Measurements from ENCODE around the gene CCDC152.
"Not testable (repeated sequence)": the region's sequence is repeated elsewhere in the genome, so short reads cannot be mapped to it uniquely, and the experiment has no call there.

Gene CCDC152, protein sequence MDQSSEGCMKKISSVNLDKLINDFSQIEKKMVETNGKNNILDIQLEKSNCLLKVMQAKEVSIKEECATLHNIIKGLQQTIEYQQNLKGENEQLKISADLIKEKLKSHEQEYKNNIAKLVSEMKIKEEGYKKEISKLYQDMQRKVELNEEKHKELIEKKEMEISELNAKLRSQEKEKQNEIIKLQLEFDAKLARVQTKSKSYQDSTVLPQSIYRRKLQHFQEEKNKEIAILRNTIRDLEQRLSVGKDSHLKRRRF

DNA sequence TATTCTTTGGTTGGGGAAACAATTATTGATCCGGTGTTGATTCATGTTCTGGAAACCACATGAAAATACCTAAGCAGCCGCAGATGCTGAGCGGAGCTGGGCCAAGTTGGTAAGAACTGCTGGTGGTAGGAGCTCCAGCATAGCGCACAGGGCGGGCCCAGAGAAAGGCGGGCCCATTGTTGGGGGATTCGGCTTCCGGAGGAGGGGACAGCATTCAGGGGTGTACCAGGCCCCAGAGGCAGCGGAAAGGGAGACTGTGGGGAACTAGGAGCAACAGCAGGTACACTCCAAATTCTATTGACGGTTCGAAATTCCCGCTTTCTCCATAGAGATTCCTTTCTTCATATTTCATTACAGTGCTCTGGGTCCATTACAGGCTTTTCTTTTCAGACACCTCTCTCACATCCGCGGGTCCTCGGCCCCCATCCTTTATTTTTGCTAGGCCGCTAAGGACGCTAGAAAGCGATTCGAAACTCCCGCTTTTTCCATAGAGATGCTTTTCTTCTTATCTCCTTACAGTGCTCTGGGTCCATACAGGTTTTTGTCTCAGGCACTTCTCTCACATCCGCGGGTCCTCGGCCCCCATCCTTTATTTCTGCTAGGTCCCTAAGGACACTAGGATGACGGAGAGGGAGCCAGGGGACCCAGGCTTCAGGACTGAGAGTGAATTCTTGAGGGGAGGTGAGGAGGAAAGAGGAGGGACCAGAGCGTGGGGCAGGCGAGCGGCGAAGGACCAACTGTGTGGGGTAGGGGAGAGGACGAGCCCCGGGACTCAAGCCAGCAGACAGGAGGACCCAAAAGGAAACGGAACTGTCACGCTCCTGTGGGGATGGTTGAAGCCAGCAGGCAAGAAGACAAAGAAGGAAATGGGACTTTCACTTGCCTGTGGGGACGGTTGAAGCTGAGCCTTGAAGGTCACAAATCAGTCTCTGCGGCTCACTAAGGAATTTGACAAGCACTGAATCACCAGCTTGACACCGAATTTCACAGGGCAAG, at the start of gene CCDC152:
Gene CCDC152, plus strand, starts transcription at position 213 of the 996 bp plus-strand sequence. CDS start 2,304 bp downstream, outside the sequence.
- DNase-seq (ENCODE audit: low read depth in 2 of 2) = peak; percentile 29 to 36

DNA sequence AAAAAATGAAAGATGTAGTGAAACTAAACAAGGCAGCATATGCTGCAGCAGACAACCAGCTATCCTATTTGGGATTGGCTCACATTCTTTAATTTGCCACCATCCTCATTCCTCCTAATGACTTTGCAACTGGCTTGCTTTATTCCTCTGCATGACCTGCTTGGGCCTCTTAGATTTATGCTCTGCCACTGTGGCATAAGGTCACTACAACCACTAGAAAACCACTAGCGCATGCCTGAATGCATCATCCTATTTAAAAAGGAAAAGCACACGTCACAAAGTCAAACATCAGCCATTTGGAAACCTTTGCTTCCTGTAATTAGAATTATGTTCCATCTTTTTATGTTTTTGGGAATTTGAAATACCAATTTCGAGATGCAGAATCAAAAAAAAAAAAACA, 40.8 kb upstream of the CCDC152 start:
- peak in 1 of 2 experiments; percentile 19 for DNase-seq (ENCODE audit: low read depth in 2 of 2)

DNA sequence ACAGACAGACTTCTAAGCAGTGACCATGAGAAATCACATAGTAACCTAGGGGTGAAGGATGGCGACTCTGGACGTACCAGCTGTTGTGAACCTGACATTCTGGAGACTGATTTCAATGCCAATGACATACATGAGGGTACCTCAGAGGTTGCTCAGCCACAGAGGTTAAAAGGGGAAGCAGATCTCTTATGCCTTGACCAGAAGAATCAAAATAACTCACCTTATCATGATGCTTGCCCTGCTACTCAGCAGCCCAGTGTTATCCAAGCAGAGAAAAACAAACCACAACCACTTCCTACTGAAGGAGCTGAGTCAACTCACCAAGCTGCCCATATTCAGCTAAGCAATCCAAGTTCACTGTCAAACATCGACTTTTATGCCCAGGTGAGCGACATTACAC, 38.0 kb upstream of the CCDC152 start:
- no peak for DNase-seq (ENCODE audit: low read depth in 2 of 2)

DNA sequence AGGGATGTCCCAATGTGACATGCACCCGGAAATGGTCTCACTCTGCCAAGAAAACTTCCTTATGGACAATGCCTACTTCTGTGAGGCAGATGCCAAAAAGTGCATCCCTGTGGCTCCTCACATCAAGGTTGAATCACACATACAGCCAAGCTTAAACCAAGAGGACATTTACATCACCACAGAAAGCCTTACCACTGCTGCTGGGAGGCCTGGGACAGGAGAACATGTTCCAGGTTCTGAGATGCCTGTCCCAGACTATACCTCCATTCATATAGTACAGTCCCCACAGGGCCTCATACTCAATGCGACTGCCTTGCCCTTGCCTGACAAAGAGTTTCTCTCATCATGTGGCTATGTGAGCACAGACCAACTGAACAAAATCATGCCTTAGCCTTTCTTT, 37.6 kb upstream of the CCDC152 start:
- DNase-seq (ENCODE audit: low read depth in 2 of 2) = no peak

DNA sequence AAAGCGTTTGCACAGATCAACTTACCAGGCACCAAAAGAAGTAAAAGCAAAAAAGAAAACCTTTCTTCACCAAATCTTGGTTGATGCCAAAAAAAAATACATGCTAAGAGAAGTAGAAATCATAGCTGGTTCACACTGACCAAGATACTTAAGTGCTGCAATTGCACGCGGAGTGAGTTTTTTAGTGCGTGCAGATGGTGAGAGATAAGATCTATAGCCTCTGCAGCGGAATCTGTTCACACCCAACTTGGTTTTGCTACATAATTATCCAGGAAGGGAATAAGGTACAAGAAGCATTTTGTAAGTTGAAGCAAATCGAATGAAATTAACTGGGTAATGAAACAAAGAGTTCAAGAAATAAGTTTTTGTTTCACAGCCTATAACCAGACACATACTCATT, 36.4 kb upstream of the CCDC152 start:
- DNase-seq (ENCODE audit: low read depth in 2 of 2) = no peak

DNA sequence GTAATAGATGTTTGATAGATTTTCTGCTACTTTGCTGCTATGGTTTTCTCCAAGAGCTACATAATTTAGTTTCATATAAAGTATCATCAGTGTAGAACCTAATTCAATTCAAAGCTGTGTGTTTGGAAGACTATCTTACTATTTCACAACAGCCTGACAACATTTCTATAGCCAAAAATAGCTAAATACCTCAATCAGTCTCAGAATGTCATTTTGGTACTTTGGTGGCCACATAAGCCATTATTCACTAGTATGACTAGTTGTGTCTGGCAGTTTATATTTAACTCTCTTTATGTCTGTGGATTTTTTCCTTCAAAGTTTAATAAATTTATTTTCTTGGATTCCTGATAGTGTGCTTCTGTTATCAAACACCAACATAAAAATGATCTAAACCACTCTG, 35.1 kb upstream of the CCDC152 start:
- peak in 1 of 2 experiments; percentile 13 for DNase-seq (ENCODE audit: low read depth in 2 of 2)

DNA sequence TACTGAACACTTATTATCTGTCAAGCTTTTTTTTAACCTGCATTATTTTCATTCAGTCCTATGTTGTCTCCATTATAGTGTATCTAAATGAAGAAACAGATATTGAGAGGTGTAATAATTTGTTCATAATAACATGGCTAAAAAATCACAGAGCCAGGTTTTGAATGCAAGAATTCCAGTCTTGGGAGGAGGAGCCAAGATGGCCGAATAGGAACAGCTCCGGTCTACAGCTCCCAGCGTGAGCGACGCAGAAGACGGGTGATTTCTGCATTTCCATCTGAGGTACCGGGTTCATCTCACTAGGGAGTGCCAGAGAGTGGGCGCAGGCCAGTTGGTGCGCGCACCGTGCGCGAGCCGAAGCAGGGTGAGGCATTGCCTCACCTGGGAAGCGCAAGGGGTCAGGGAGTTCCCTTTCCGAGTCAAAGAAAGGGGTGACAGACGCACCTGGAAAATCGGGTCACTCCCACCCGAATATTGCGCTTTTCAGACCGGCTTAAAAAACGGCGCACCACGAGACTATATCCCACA, 22.0 kb upstream of the CCDC152 start:
- DNase-seq (ENCODE audit: low read depth in 2 of 2) = not testable (repeated sequence)

DNA sequence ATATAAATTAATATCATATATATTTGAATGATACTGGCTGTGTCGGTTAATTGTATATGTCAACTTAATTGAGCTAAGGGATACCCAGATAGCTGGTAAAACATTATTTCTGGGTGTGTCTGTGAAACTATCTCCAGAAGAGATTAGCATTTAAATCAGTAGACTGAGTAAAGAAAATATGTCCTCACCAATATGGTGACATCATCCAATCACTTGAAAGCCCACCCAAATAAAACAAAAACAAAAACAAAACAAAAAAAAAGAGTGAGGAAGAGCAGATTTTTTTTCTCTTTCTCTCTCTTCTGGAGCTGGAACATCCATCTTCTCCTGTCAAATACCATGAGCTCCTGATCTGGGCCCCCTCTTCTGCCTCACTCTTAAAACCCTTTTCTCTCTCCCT, 15.7 kb upstream of the CCDC152 start:
- DNase-seq (ENCODE audit: low read depth in 2 of 2) = no peak

DNA sequence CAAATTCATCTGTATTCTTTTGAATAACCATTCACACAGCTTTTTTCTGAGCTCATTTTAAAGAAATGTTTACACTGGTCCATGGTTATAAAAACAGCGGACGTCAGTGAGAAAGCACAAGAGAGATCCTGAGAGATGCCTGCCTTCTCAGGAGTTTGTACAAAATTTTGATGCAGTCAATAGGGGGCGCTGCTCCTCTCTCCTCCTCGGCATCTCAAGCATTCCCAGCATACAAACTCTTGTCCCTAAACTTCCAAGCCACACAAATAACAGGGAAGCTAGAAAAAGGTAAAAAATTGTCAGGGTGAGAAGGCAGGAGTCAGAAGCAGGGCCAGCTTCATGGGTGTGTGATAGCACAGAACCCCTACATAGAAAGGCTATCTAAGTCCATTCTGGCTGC, 11.2 kb upstream of the CCDC152 start:
- DNase-seq (ENCODE audit: low read depth in 2 of 2) = no peak

DNA sequence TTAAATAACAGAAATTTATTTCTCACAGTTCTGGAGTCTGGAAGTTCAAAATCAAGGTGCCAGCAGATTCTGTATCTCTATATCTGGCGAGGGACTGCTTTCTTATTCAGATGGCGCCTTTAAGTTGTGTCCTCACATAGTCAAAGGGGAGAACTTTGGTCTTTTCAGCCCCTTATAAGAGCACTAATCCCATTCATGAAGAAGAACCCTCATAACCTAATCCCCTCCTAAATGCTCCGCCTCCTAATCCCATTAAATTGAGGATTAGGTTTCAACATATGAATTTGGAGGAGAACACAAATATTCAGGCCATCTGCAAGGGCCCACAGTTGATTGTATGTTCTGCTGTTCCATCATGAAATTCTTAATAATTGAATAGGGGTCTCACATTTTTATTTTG, 10.8 kb upstream of the CCDC152 start:
- no peak for DNase-seq (ENCODE audit: low read depth in 2 of 2)

DNA sequence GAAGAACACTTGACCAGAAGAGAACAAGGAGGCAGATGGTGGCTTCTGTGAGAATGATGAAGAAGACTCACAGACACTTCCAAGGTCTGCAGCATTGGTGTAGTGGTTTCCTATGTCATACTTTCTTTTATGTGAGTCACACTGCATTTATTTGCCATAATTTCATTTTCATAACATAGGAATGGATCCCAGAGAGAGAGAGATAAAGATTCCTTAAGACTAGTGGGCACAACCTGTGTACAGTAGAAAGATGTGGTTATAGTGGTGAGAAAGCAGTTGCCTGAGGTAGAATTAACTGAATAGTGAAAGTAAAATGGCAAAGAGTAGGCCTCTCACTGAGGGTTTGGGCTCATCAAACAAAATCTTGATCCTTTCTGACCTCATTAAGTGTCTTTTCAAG, 7.6 kb upstream of the CCDC152 start:
- no peak for DNase-seq (ENCODE audit: low read depth in 2 of 2)

DNA sequence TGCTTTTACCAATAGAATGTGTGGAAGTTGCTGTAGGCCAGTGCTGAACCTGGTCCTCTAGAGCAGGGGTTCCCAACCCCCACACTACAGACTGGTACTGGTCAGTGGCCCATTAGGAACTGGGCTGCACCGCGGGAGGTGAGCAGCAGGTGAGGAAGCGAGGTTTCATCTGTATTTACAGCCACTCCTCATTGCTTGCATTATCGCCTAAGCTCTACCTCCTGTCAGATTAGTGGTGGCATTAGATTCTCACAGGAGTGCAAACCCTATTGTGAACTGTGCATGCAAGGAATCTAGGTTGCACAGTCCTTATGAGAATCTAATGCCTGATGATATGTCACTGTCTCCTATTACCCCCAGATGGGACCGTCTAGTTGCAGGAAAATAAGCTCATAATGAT, 6.1 kb upstream of the CCDC152 start:
- DNase-seq (ENCODE audit: low read depth in 2 of 2) = no peak

DNA sequence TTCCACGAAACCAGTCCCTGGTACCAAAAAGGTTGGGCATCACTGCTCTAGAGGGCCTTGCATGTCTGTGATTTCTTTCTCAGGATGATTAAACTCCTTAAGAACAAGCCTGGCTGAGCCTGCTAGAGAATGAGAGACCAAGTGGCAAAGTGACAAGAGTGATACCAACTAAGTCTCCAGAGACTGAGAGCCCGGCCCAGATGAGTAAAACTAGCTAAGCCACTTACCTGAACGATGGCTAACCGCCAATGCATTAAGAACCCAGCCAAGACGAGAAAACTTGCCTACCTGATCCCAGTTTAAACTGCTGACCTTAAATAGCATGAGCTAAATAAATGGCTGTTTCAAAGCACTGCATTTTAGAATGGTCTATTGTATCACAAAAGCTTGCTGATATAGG, 5.6 kb upstream of the CCDC152 start:
- DNase-seq (ENCODE audit: low read depth in 2 of 2) = no peak

DNA sequence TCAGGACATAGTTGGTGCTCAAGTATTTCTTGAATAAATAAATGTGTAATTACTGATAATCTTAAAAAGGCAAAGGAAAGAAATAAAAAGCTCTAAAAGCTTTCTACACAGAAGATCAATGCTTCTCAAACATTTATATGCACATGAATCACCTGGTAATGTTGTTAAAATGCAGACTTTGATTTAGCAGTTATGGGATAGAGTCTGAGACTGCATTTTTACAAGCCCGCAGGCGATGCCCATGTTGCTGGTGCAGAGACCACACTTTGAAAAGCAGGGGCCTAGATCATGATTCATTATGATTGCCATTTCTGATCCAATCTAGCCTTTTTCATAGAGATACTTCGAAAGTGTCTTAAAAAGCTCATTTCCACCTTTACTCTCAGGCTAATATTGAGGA, 3.5 kb upstream of the CCDC152 start:
- DNase-seq (ENCODE audit: low read depth in 2 of 2) = no peak

DNA sequence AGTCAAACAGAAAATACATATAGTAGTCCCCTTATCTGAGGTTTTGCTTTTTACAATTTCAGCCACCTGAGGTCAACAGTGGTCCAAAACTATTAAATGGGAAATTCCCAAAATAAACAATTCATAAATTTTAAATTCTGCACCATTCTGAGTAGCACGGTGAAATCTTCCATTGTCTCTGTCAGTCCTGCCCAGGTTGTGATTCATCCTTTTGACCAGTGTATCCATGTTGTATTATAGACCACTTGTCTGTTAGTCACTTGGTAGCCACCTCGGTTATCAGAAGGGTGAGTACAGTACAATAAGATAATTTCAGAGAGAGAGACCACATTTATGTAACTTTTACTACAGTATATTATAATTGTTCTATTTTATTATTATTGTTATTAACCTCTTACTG, 2.8 kb downstream of the CCDC152 start:
- DNase-seq (ENCODE audit: low read depth in 2 of 2) = no peak

DNA sequence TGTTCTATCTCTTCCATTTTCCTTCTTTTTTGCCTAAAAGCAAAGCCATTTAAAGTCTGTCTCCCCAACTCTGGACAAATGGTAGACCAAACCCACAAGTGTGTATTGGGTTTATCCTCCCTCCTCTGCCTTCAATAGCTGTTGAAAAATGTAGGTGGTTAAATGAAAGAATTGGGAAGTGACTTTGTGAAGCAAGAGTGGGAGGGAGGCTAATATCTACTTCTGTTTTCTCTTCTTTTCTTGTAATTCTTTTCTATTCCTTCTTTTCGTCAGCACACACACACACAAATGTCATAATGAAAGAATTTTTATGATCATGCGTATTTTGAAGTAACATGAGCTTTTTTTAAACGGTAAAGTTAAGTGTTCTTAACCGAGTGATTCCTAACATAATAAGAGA, 3.8 kb downstream of the CCDC152 start:
- no peak for DNase-seq (ENCODE audit: low read depth in 2 of 2)

DNA sequence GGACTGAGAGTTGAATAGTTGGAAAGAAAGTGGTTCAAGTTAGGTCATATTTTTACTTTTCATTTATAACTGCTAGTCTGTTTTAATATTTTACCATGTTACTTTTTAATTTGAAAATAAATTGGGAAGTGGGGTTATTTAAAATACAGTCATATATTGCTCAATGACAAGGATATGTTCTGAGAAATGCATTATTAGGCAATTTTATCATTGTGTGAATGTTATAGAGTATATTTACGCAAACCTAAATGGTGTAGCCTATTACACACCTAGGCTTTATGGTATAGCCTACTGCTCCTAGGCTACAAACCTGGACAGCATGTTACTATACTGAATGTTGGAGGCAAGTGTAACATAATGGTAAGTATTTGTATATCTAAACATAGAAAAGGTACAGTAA, 5.2 kb downstream of the CCDC152 start:
- DNase-seq (ENCODE audit: low read depth in 2 of 2) = no peak

DNA sequence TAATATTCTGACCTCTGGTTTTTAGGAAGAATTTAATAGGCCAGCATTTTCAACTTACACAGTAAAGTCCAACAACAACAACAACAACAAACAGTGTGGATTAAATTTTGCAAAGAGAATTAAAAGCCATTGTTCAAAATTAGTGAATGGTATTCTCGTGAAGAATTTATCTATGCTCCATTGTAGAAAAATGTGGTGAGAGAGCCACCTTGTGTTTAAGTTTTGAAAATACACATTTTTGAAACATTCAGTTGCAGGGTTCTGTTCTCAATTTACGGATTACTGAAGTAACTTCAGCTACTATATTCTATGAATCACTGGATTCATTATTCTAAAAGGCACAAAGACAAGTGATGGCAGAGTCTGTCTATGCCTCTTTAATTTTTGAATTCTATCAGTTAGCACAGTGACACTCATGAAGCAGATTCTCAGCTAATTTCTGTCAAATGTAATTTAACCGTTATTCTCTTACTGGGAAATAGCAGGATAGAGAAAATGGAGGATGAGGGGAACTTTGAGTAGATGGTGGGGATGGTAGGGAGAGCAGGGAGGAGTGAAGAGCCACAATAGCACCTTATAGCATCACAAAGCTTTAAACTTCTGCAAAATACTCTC, 11.0 kb downstream of the CCDC152 start:
- DNase-seq (ENCODE audit: low read depth in 2 of 2) = no peak

DNA sequence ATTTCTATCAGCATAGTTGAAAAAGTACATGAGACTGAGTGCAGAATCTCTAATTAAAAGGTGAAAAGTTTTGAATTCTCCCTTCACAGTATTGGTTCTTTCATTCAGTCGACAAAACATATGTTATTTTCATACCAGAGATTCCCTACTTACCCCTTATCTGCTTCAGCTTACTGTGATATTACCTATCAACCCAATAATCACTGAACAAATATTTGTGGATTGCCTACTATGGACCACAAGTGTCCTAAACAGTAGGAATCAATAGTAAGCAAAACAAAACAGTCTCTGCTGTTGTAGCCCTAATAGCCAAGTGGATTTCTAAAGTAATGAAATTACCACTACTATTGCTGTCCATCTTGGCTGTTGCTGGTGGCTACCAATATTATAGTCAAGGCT, 11.5 kb downstream of the CCDC152 start:
- DNase-seq (ENCODE audit: low read depth in 2 of 2) = no peak

DNA sequence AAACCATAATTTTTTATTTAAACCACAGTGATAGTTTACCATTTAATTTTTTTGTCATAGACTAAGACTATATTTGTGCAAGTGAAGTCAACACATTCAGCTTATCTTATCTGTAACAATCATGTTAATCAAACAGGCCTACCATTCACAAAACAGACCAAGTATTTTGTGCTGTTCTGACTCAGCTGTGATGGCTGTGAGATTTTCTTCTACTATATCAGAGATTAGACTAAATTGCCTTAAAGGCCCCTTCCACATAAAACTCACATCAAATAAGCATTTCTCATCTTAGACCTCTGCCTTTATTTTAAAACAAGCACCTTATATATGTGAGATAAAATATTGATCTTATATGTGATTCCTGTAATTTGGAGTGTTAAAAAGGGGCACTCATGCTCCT, 13.4 kb downstream of the CCDC152 start:
- DNase-seq (ENCODE audit: low read depth in 2 of 2) = no peak

DNA sequence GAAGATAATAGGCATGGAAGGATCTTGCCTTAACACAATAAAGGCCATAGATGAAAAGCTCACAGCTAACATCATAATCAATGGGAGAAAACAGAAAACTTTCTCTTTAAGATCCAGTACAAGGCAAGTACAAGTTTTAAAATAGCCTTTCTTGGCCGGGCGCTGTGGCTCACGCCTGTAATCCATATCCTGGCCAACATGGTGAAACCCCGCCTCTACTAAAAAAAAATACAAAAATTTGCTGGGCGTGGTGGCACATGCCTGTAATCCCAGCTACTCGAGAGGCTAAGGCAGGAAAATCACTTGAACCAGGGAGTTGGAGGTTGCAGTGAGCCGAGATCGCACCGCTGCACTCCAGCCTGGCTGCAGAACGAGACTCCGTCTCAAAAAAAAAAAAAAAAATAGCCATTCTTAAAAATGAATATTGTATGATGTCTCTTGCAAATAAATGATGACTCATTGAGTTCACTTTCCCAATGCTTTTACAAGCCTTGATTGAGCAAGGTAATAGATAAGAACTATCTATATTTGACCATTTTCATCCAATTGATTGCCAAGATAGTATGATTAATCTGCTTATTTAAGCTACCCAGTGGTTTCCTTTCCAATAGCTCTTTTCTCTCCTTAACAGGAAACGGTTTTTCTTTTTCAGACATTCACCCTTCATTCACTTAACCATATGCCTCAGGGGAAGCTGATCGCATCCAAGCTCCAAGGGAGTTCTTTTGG, 15.8 kb downstream of the CCDC152 start:
- DNase-seq (ENCODE audit: low read depth in 2 of 2) = no peak

DNA sequence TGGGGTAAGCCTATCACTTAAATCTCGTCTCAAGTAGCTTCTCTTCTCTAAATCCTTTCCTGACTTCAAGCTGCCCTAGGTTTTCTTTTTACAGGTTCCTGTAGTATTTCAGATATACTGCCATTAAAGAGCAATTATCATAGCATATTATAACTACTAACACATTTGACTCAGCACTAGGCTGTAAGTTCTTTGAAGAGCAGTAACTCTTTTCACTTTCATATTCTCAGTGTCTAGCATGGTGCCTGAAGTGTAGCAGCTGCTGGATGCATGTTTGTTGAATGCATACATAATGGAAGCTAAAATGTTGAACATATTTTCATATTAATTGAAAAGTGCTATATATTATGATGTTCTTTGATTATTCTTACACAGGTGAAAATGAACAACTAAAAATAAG, 22.5 kb downstream of the CCDC152 start:
- no peak for DNase-seq (ENCODE audit: low read depth in 2 of 2)

All from fibroblast of skin of left quadriceps (primary cell).